IMR-90 (cell line): ENCODE measurements around the gene KAT6B. TPM values are rescaled to one million over a fixed set of nuclear protein-coding genes. Genes with fewer than 3 reads are reported as not detected.

Experiments used
- ATAC-seq: fragments of 200-7000 bp; cut with Tn5 transposase; 2 replicates; pipeline ENCODE4 v1.9.1; 2020; ENCODE audit warnings: low read depth, mild to moderate bottlenecking, moderate library complexity
- BruUV-seq: library from RNA; stranded (reverse); fragments of 400-500 nt; replicated peaks from 2 replicates; lab custom pipeline; 2021; lab: Mats Ljungman, UMichigan
- CTCF ChIA-PET: fragments of 300-600 bp; formaldehyde crosslinking; extraction: SDS; loops from one replicate; lab custom pipeline; 2021; ENCODE audit warnings: antibody characterized with exemption; lab: Yijun Ruan, JAX
- POLR2A ChIA-PET: fragments of 300-600 bp; sonication (Branson Sonifier 250); formaldehyde crosslinking; loops from one replicate; lab custom pipeline; 2022; ENCODE audit warnings: antibody characterized with exemption; ENCODE audit not compliant: unreplicated experiment; lab: Charles Lee
- DNase-seq: peaks from one replicate; pipeline ENCODE4 v3.0.0; 2013
- H2AFZ ChIP-seq: replicated peaks from 2 replicates; pipeline ENCODE3; 2013; ENCODE audit warnings: low read length, mild to moderate bottlenecking; ENCODE audit not compliant: poor library complexity
- H2AK5ac ChIP-seq: 2 replicates; pipeline ENCODE4 v1.6.1; 2013; ENCODE audit warnings: low read depth, low read length, inconsistent platforms
- H2AK9ac ChIP-seq: replicated peaks from 2 replicates; pipeline ENCODE3; 2013; ENCODE audit warnings: mild to moderate bottlenecking, low read depth, low read length, moderate library complexity; ENCODE audit not compliant: poor library complexity
- H2BK120ac ChIP-seq: 2 replicates; pipeline ENCODE4 v1.6.1; 2013; ENCODE audit warnings: low read depth, low read length, inconsistent platforms
- H2BK15ac ChIP-seq: 3 replicates; pipeline ENCODE4 v1.6.1; 2013; ENCODE audit warnings: low read depth, low read length, inconsistent platforms
- H2BK20ac ChIP-seq: 2 replicates; pipeline ENCODE4 v1.6.1; 2013; ENCODE audit warnings: low read depth, mild to moderate bottlenecking, inconsistent platforms, low read length, moderate library complexity
- H2BK5ac ChIP-seq: 2 replicates; pipeline ENCODE4 v1.6.1; 2013; ENCODE audit warnings: mild to moderate bottlenecking, low read depth, low read length, inconsistent platforms; ENCODE audit not compliant: poor library complexity, severe bottlenecking
- H3K14ac ChIP-seq: replicated peaks from 2 replicates; pipeline ENCODE4 v1.6.1; 2013; ENCODE audit warnings: low read depth, low read length, inconsistent platforms
- H3K18ac ChIP-seq: 2 replicates; pipeline ENCODE4 v1.6.1; 2013; ENCODE audit warnings: low read depth, low read length, control low read depth
- H3K23ac ChIP-seq: 2 replicates; pipeline ENCODE4 v1.6.1; 2013; ENCODE audit warnings: low read depth, low read length, inconsistent platforms
- H3K27ac ChIP-seq: 2 replicates; pipeline ENCODE4 v1.5.1; 2013; ENCODE audit warnings: mild to moderate bottlenecking, control low read depth, low read length; ENCODE audit not compliant: insufficient read depth
- H3K27me3 ChIP-seq: 2 replicates; pipeline ENCODE4 v1.6.1; 2013; ENCODE audit warnings: low read length; ENCODE audit not compliant: control insufficient read depth, insufficient read depth
- H3K36me3 ChIP-seq: 2 replicates; pipeline ENCODE4 v1.6.1; 2013; ENCODE audit warnings: low read length, mixed read lengths; ENCODE audit not compliant: control insufficient read depth, insufficient read depth
- H3K4ac ChIP-seq: 2 replicates; pipeline ENCODE4 v1.6.1; 2013; ENCODE audit warnings: low read depth, low read length, inconsistent platforms
- H3K4me1 ChIP-seq: 2 replicates; pipeline ENCODE4 v1.6.1; 2013; ENCODE audit warnings: low read length, mixed read lengths; ENCODE audit not compliant: control insufficient read depth, insufficient read depth
- H3K4me2 ChIP-seq: 2 replicates; pipeline ENCODE4 v1.6.1; 2013; ENCODE audit warnings: low read depth, mild to moderate bottlenecking, control low read depth, low read length, moderate library complexity
- H3K4me3 ChIP-seq: 2 replicates; pipeline ENCODE4 v1.5.1; 2013; ENCODE audit warnings: low read depth, mild to moderate bottlenecking, control low read depth, low read length, moderate library complexity; ENCODE audit not compliant: insufficient read depth
- H3K56ac ChIP-seq: 2 replicates; pipeline ENCODE4 v1.6.1; 2013; ENCODE audit warnings: low read length, inconsistent platforms; ENCODE audit not compliant: insufficient read depth; ENCODE audit errors: extremely low read depth
- H3K79me1 ChIP-seq, 2 experiments: 2 replicates each; pipeline ENCODE4 v1.6.1; 2013; ENCODE audit warnings: low read length in 2 of 2, inconsistent platforms in 1 of 2, low read depth in 1 of 2
- H3K9ac ChIP-seq: 2 replicates; pipeline ENCODE4 v1.6.1; 2013; ENCODE audit warnings: low read depth, low read length, control low read depth
- H3K9me1 ChIP-seq: 2 replicates; pipeline ENCODE4 v1.6.1; 2013; ENCODE audit warnings: low read length, inconsistent platforms; ENCODE audit not compliant: insufficient read depth
- H3K9me3 ChIP-seq: 2 replicates; pipeline ENCODE4 v1.6.1; 2013; ENCODE audit warnings: low read length; ENCODE audit not compliant: control insufficient read depth, insufficient read depth
- H4K20me1 ChIP-seq: 2 replicates; pipeline ENCODE4 v1.6.1; 2013; ENCODE audit warnings: low read length, inconsistent platforms; ENCODE audit not compliant: insufficient read depth
- H4K5ac ChIP-seq: 2 replicates; pipeline ENCODE4 v1.6.1; 2013; ENCODE audit warnings: mild to moderate bottlenecking, low read depth, low read length, control low read depth
- H4K8ac ChIP-seq, 2 experiments: 2 replicates each; pipeline ENCODE4 v1.6.1; 2013; ENCODE audit warnings: low read depth in 2 of 2, low read length in 2 of 2, control low read depth in 1 of 2, inconsistent platforms in 1 of 2
- H4K91ac ChIP-seq: 2 replicates; pipeline ENCODE4 v1.6.1; 2013; ENCODE audit warnings: low read depth, low read length, inconsistent platforms; ENCODE audit not compliant: insufficient read depth
- FOS ChIP-seq: fragments of 150-350 bp; IDR thresholded peaks from 2 replicates; pipeline ENCODE4 v1.6.1; 2016; ENCODE audit warnings: low read depth, low read length
- MAFK ChIP-seq: IDR thresholded peaks from 2 replicates; pipeline ENCODE4 v1.6.1; 2012; ENCODE audit warnings: low read depth, low read length, improper control_type of control experiment
- NFE2L2 ChIP-seq: fragments of 150-350 bp; IDR thresholded peaks from 2 replicates; pipeline ENCODE4 v1.6.1; 2016; ENCODE audit warnings: low read depth, mild to moderate bottlenecking, low read length
- RCOR1 ChIP-seq: IDR thresholded peaks from 2 replicates; pipeline ENCODE4 v1.6.1; 2012; ENCODE audit warnings: mild to moderate bottlenecking, low read length, improper control_type of control experiment; ENCODE audit not compliant: insufficient replicate concordance
- WGBS, 2 experiments: methylation state at CpG; one replicate each; pipeline versions ENCODE4 v1.1.5 to v1.1.7; 2013; ENCODE audit warnings: missing lambda C conversion rate in 2 of 2; ENCODE audit not compliant: insufficient read length in 1 of 2; ENCODE audit errors: extremely low coverage in 2 of 2; 5-methylcytosine and 5-hydroxymethylcytosine counted together
- dilution Hi-C: fragments of 300-500 bp; cut with HindIII; formaldehyde crosslinking; loops from one replicate; pipeline ENCODE4 v1.14.3; 2018; ENCODE audit warnings: low sequenced_read_pairs; ENCODE audit not compliant: unreplicated experiment
- in situ Hi-C: fragments of 300-500 bp; cut with MboI; formaldehyde crosslinking; loops from 3 replicates; pipeline ENCODE4 v1.14.3; 2019; ENCODE audit warnings: low sequenced_read_pairs, inconsistent platforms, mixed read lengths
- intact Hi-C: fragments of 100-400 bp; cut with micrococcal nuclease; formaldehyde crosslinking; loops from 2 replicates; pipeline ENCODE4 v1.10.0; 2022
- polyA plus RNA-seq, 3 experiments: library from polyadenylated mRNA; depleted of rRNA; stranded (reverse); fragments of >200 nt; gene quantifications; 2 replicates each; pipeline ENCODE4 v1.2.3, GENCODE V29; 2012; ENCODE audit warnings: low replicate concordance in 1 of 3
- total RNA-seq: library from RNA; depleted of rRNA; stranded (reverse); fragments of >200 nt; gene quantifications from 2 replicates; pipeline ENCODE4 v1.2.3, GENCODE V29; 2012

Gene KAT6B
- total and polyA plus RNA-seq, 2 of the 4 experiments (the other 2 are of a cell fraction): 8.8 to 28.1 TPM

GRCh38 chr10:74891053-74891452, 64.7 kb downstream of the KAT6B start:
- H3K9me1 ChIP-seq: peaks cover 26% of the 10 kb centered on the region
- H4K8ac ChIP-seq: peak overlapping the region in 1 of 2 experiments; percentile 43; a peak in 1 of 4 replicates
- no peak overlapping the region for H4K91ac ChIP-seq
- ATAC-seq (no peak), DNase-seq (no peak)
- H3K79me1 ChIP-seq: peaks cover 52 to 83% of the 10 kb centered on the region in 2 experiments
- no peak overlapping the region for H2BK120ac ChIP-seq
- H3K56ac ChIP-seq: no peak overlapping the region
- no peaks in the 10 kb centered on the region for H3K27me3 ChIP-seq
- no peak overlapping the region for H2BK20ac ChIP-seq
- TF ChIP-seq MAFK (no peak), NFE2L2 (no peak), RCOR1 (no peak), FOS (no peak)
- BruUV-seq: no TSS peak
- in situ Hi-C loops (no loop called here), intact Hi-C loops (no loop called here), dilution Hi-C loops (no loop called here)
- no CpG with 5 or more reads among the region's 2 CpGs for WGBS, 2 experiments
- no peak overlapping the region for H2AFZ ChIP-seq
- H3K36me3 ChIP-seq: no peaks in the 10 kb centered on the region
- H3K9ac ChIP-seq: no peak overlapping the region
- H3K14ac ChIP-seq: 0 out of 2 replicates have a peak overlapping the region, but pooled peaks have one; percentile 35
- H3K4ac ChIP-seq: peak overlapping the region; percentile 41; the same call in 1 of the 2 replicates
- no peak overlapping the region for H2BK5ac ChIP-seq
- peaks cover 14% of the 10 kb centered on the region for H3K4me1 ChIP-seq
- H3K18ac ChIP-seq: peak overlapping the region; percentile 37; the same call in 1 of the 2 replicates
- H2AK5ac ChIP-seq: no peak overlapping the region; the same call in 1 of the 2 replicates
- POLR2A ChIA-PET: no interaction called here
- H3K9me3 ChIP-seq: no peaks in the 10 kb centered on the region
- no peak overlapping the region for H2BK15ac ChIP-seq
- CTCF ChIA-PET: no interaction called here
- no peak overlapping the region; the same call in 1 of the 2 replicates for H3K4me2 ChIP-seq
- H3K4me3 ChIP-seq: no peak overlapping the region
- peaks cover 4% of the 10 kb centered on the region; the same call in 1 of the 2 replicates for H4K20me1 ChIP-seq
- no peak overlapping the region for H4K5ac ChIP-seq
- H3K23ac ChIP-seq: no peak overlapping the region
- H3K27ac ChIP-seq: no peak overlapping the region
- no peak overlapping the region for H2AK9ac ChIP-seq
